GM19035 (cell line): ENCODE results near the gene ILKAP.

ENCODE experiments used
- ATAC-seq: cut with Tn5 transposase; IDR thresholded peaks from one replicate; pipeline ENCODE4 v1.9.1; 2021; ENCODE audit not compliant: unreplicated experiment

The ILKAP gene

DNA sequence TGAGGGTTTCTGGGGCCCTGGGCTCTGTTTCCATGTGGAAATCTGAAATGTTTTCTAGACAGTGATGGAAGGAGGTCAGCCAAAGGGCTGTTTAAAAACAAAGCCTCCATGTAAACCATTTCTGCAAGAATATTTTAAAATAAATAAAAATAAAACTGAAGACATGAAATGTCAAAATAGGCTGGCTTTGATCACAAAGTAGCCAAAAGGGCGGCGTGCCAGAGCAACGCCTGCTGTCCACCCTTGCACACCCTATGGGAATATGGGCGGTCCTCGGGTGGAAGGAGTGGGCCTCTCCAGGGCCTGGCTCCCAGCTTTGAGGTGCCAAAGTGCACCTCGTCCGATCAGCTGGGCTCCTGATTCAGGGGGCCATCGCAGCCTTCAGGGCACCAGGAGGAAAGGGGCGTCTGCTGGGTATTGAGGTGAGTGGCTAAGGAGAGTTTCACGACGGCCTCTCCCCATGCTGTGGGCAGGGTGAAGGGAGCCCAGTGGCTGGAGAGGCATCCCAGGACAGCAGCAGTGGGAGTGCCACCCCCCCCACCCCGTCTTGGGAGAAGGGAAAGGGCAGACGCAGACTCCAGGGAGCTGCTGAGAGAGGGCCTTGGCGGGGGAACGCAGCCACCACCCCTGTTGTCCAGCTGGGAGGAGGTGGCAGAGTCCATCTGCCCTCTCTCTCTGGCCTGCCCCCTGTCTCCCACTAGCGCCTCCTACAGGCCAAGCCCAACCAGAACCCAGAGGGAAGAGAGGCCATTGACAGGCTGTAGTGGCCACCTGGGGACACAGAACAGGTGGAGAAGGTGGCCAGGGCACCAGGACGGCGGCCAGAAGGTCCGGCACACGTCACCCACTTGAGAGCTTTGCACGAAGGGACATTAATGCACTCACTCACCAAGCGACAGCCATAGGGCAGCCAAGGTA, 50.5 kb downstream of the ILKAP start:
- no peak for ATAC-seq

DNA sequence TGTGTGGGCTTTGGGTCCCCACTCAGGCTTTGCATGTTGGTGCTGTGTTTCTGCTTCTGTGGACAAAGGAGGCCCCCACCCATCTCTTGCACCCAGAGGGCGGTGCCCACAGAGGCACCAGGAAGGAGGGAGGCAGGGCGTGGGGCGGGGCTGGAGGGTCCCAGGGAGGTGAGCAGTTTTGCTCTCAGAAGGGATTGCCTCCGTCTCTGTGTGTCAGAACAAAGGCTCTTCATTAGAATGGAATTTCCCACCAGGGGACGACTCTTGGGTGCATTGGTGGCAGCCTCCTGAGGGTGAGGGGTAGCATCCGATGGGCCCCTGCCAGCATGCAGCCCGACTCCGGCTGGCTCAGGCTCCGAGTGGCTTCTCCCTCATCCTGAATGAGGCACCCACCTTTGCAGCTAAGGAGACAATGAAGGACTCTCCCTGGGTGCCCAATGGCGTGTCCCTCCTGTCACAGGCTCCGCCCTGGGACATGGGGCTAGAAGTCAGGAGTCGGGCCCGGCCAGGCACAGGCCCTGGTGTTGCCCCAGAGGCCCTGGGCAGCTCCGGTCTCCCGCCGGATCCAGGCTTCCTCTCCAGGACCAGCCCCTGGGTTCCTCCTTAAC, 51.8 kb downstream of the ILKAP start:
- ATAC-seq, result no peak

DNA sequence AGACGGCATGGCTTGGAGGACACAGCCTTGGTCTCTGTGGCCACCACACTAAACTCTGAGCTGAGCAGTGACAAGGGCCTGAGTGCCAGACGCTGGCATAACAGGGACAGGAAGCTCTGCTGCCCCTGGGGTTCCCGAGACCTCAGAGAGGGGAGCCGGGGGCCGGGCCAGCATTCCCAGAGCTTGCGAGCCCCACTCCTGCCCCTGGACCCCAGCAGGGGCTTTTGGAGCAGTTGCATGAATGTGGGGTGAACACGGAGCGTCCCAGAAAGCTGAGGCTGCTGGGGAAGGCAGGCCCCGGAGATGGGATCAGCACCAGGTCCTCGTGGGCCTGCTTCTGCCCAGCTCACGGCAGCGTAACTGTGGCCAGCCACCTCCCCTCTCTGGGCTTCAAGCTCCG, 52.3 kb downstream of the ILKAP start:
- ATAC-seq, result no peak

GRCh38 chr2:238150686-238151085, 52.8 kb downstream of the ILKAP start:
- no peak for ATAC-seq

- no peak for ATAC-seq
Observed at GRCh38 chr2:238149841-238150572, 53.5 kb downstream of the ILKAP start.

- no peak for ATAC-seq
Observed at GRCh38 chr2:238148981-238149380, 54.5 kb downstream of the ILKAP start.

DNA sequence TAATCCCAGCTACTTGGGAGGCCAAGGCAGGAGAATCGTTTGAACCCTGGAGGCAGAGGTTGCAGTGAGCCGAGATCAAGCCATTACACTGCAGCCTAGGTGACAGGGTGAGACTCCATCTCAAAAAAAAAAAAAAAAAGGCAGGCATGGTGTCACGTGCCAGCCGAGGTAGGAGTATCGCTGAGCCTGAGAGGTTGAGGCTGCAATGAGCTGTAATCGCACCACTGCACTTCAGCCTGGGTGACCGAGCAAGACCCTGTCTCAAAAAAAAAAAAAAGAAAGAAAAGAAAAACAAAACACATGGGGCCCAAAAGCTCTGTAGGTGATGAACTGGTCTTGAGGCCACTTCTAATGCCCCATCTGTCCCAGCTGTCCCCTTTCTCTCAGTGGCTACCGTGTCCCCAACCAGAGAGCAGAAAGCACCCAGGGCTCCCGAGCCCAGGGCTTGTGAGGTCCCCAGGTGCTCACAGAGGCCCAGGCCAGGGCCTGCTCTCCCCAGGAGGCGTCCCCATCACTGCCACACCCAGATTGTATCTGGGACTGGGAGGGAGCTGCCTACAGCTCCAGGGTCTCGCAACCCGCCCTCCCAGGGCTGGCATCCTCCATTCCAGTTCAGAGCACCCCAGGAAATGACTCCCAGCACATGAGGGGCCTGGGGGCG, 56.5 kb downstream of the ILKAP start:
- ATAC-seq, result no peak

GRCh38 chr2:238145851-238146250, 57.6 kb downstream of the ILKAP start:
- ATAC-seq, result no peak

DNA sequence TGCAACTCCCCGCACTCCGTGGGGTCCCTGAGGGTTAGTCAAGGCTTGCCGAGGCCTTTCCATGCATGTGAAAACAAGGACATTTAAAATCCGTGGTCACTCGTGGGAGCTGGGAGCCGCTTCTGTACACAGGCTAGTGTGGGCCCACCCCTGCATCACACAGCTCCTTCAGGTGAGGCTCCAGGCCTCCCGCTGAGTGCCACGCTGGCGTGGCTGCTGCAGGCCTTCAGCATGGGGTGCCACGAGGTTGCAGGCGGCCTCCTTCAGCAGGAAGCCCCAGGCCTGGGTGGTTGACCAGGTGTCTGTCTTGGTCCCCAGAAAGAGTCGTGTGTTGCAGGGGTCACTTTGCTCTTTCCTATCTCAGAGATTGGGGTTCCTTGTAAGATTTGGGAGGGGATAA, 58.4 kb downstream of the ILKAP start:
- no peak for ATAC-seq

- no peak for ATAC-seq
Observed at GRCh38 chr2:238144262-238144661, 59.2 kb downstream of the ILKAP start.

GRCh38 chr2:238143239-238143951, 60.1 kb downstream of the ILKAP start:
- no peak for ATAC-seq

- ATAC-seq, result no peak
Observed at GRCh38 chr2:238142382-238143205, 60.9 kb downstream of the ILKAP start.

DNA sequence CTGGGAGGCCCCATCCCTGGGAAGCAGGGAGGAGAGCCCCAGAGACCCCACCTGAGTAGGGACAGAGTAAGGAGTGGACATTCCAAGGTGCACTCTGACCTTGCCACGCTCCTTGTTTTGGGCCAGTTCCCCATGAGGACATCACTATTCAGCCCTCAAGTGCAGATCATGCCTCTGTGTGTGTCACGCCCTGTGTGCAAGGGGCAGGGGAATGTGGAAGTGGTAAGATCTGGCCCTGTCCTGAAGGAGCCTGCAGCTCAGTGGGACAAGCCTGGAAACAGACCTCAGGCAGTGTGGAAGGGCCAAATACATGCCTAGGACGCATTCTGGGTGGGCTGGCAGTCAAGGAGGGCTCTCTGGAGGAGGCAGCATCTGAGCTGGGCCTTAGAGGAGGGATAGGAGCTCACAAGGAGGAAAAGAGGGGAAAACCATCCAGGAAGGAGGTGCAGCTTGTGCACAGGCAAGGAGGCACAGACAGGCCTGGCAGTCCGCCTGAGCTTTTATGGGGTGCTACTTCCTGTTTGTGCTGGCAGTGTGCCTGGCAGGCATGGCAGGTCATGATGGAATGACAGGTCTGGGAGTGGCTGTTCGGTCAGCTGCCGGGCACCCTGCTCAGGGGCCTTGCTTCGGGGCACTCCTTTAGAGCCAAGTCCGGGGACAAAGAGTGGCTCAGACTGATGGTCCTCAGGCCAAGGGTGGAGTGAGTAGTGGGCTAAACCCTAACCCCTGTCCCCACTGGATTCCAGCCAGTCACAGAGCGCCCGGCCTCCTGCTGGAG, 61.8 kb downstream of the ILKAP start:
- ATAC-seq, result no peak

DNA sequence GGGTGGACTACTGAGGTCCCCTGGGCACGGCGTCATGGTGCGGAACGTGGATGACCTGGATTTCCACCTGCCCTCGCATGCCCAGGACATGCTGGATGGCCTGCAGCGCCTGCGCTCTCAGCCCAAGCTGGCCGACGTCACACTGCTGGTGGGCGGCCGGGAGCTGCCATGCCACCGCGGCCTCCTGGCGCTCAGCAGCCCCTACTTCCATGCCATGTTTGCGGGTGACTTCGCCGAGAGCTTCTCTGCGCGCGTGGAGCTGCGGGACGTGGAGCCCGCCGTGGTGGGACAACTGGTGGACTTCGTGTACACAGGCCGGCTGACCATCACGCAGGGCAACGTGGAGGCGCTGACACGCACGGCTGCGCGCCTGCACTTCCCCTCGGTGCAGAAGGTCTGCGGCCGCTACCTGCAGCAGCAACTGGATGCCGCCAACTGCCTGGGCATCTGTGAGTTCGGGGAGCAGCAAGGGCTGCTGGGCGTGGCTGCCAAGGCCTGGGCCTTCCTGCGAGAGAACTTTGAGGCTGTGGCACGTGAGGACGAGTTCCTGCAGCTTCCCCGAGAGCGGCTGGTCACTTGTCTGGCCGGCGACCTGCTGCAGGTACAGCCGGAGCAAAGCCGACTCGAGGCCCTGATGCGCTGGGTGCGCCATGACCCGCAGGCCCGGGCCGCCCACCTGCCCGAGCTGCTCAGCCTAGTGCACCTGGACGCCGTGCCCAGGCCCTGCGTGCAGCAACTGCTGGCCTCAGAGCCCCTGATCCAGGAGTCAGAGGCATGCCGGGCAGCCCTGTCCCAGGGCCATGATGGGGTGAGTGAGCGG, 62.6 kb downstream of the ILKAP start:
- ATAC-seq, result no peak

DNA sequence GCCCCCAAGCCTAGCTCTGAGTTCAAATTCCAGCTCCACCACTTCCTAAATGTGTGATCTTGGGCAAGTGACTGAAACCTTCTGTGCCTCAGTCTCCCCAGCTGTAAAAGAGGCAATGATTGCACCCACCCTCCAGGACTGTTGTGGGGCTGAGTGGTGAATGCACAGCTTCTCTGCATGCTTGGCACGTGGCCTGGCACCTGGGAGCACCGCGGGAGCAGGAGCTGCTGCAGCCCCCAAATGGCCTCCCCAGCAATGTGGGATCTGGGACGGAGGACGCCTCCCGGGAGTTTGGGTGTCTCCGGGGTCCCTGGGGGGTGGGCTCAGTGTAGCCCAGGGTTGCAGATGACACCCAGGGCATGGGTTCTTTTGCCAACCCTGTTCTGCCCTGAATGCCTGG, 63.5 kb downstream of the ILKAP start:
- no peak for ATAC-seq

GRCh38 chr2:238139196-238140039, 64.1 kb downstream of the ILKAP start:
- ATAC-seq, result no peak
